Measurements from ENCODE around the gene HIKESHI.

HIKESHI gene

GRCh38 chr11:86383041-86383955, 81.3 kb downstream of the HIKESHI start:
- no peak for DNase-seq

GRCh38 chr11:86386283-86386682, 84.2 kb downstream of the HIKESHI start:
- DNase-seq, result no peak

- DNase-seq, result no peak
These were observed 84.7 kb downstream of the HIKESHI start for GRCh38 chr11:86386746-86387145.

- DNase-seq, result no peak
These were observed 86.2 kb downstream of the HIKESHI start for GRCh38 chr11:86388198-86388597.

GRCh38 chr11:86390487-86390886, 88.4 kb downstream of the HIKESHI start:
- no peak for DNase-seq

- DNase-seq, result no peak
These were observed 93.1 kb downstream of the HIKESHI start for GRCh38 chr11:86395061-86395551.

Measured in NCI-H748 treated with DMSO at 0.1 percent for 48 hours (cell line).